ENCODE measurements around the gene CAMK2D. TPM values are rescaled to one million over a fixed set of nuclear protein-coding genes. Genes with fewer than 3 reads are reported as not detected.

Gene CAMK2D
- total RNA-seq, 2 experiments from 2014 or later: 61.5 to 62.3 TPM

- CTCF ChIA-PET: no interaction called here
- POLR2A ChIA-PET: no interaction called here
These were observed 103.8 kb downstream of the CAMK2D start for GRCh38 chr4:113657586-113658233.

- ChIA-PET POLR2A (no interaction called here), CTCF (no interaction called here)
These were observed 107.7 kb downstream of the CAMK2D start for GRCh38 chr4:113653871-113654270.

- CTCF ChIA-PET: no interaction called here
- POLR2A ChIA-PET: interaction anchor here (0.6 kb wide), 1 partner anchor 19 kb away, joined by 4 read pairs; no protein-coding TSS in a partner anchor
These were observed 115.1 kb downstream of the CAMK2D start for GRCh38 chr4:113646442-113646822.

- ChIA-PET CTCF (no interaction called here), POLR2A (no interaction called here)
These were observed 115.6 kb downstream of the CAMK2D start for GRCh38 chr4:113645771-113646441.

- POLR2A ChIA-PET: interaction anchor here (0.9 kb wide), 1 partner anchor 33 kb away, joined by 3 read pairs; no protein-coding TSS in a partner anchor
- CTCF ChIA-PET: no interaction called here
These were observed 116.2 kb downstream of the CAMK2D start for GRCh38 chr4:113645288-113645687.

- POLR2A ChIA-PET: interaction anchor here (0.9 kb wide), 1 partner anchor 34 kb away, joined by 3 read pairs; no protein-coding TSS in a partner anchor
- CTCF ChIA-PET: no interaction called here
These were observed 117.1 kb downstream of the CAMK2D start for GRCh38 chr4:113644398-113644797.

GRCh38 chr4:113643505-113643904, 118.0 kb downstream of the CAMK2D start:
- POLR2A ChIA-PET: no interaction called here

GRCh38 chr4:113641025-113641431, 120.5 kb downstream of the CAMK2D start:
- POLR2A ChIA-PET: no interaction called here
- CTCF ChIA-PET: no interaction called here

More at GRCh38 chr4:113643505-113643904, 118.0 kb downstream of the CAMK2D start:
- CTCF ChIA-PET: no interaction called here

- CTCF ChIA-PET: interaction anchor here (0.7 kb wide), 1 partner anchor 35 kb away, joined by 3 read pairs; no protein-coding TSS in a partner anchor
These were observed 122.2 kb downstream of the CAMK2D start for GRCh38 chr4:113639326-113639725.

GRCh38 chr4:113638562-113638832, 123.0 kb downstream of the CAMK2D start:
- POLR2A ChIA-PET: no interaction called here
- CTCF ChIA-PET: no interaction called here

More at GRCh38 chr4:113639326-113639725, 122.2 kb downstream of the CAMK2D start:
- POLR2A ChIA-PET: interaction anchor here (0.7 kb wide), 1 partner anchor 92 kb away, joined by 6 read pairs; no protein-coding TSS in a partner anchor

GRCh38 chr4:113637823-113638561, 123.5 kb downstream of the CAMK2D start:
- CTCF ChIA-PET: no interaction called here
- POLR2A ChIA-PET: no interaction called here

- ChIA-PET CTCF (no interaction called here), POLR2A (no interaction called here)
These were observed 124.2 kb downstream of the CAMK2D start for GRCh38 chr4:113637363-113637762.

- CTCF ChIA-PET: no interaction called here
- POLR2A ChIA-PET: no interaction called here
These were observed 124.7 kb downstream of the CAMK2D start for GRCh38 chr4:113636877-113637276.

- ChIA-PET POLR2A (interaction anchor here (0.5 kb wide), 1 partner anchor 76 kb away, joined by 3 read pairs; no protein-coding TSS in a partner anchor), CTCF (no interaction called here)
These were observed 125.1 kb downstream of the CAMK2D start for GRCh38 chr4:113636438-113636818.

GRCh38 chr4:113635739-113636437, 125.7 kb downstream of the CAMK2D start:
- CTCF ChIA-PET: no interaction called here
- POLR2A ChIA-PET: interaction anchor here (0.5 kb wide), 1 partner anchor 76 kb away, joined by 3 read pairs; no protein-coding TSS in a partner anchor

GRCh38 chr4:113634081-113634969, 127.2 kb downstream of the CAMK2D start:
- CTCF ChIA-PET: no interaction called here
- POLR2A ChIA-PET: no interaction called here

- ChIA-PET POLR2A (no interaction called here), CTCF (no interaction called here)
These were observed 128.1 kb downstream of the CAMK2D start for GRCh38 chr4:113633467-113633866.

- POLR2A ChIA-PET: no interaction called here
- CTCF ChIA-PET: no interaction called here
These were observed 132.8 kb downstream of the CAMK2D start for GRCh38 chr4:113628711-113629110.

GRCh38 chr4:113627321-113627720, 134.2 kb downstream of the CAMK2D start:
- ChIA-PET CTCF (no interaction called here), POLR2A (interaction anchor here (0.6 kb wide), 1 partner anchor 19 kb away, joined by 4 read pairs; no protein-coding TSS in a partner anchor)
